Stomach smooth muscle (tissue), 2 donors: ENCODE results near the gene THBS3.
"Not testable (repeated sequence)": the region's sequence is repeated elsewhere in the genome, so short reads cannot be mapped to it uniquely, and the experiment has no call there.

Experiments
- H3K27ac ChIP-seq: one replicate; pipeline ENCODE4 v1.7.0; 2013; ENCODE audit warnings: mild to moderate bottlenecking, low read length, inconsistent platforms
- H3K27me3 ChIP-seq, 2 donors: one replicate each; pipeline ENCODE4 v1.7.0; 2013; ENCODE audit warnings: low read length in 2 of 2; ENCODE audit not compliant: insufficient read depth in 2 of 2, control insufficient read depth in 1 of 2
- H3K36me3 ChIP-seq, 2 donors: one replicate each; pipeline ENCODE4 v1.7.0; 2013; ENCODE audit warnings: low read length in 2 of 2; ENCODE audit not compliant: control insufficient read depth in 2 of 2, insufficient read depth in 2 of 2
- H3K4me1 ChIP-seq: one replicate; pipeline ENCODE4 v1.7.0; 2013; ENCODE audit warnings: low read length; ENCODE audit not compliant: control insufficient read depth, insufficient read depth
- H3K4me3 ChIP-seq, 2 donors: one replicate each; pipeline ENCODE4 v1.7.0; 2013; ENCODE audit warnings: low read length in 2 of 2
- H3K9ac ChIP-seq, 2 donors: one replicate each; pipeline ENCODE4 v1.7.0; 2013; ENCODE audit warnings: low read length in 2 of 2, mild to moderate bottlenecking in 1 of 2
- H3K9me3 ChIP-seq, 2 donors: one replicate each; pipeline ENCODE4 v1.7.0; 2013; ENCODE audit warnings: low read length in 2 of 2; ENCODE audit not compliant: control insufficient read depth in 2 of 2
- donor health status: healthy.
- donor health status: Pancreatic carcinoma.

THBS3 gene

DNA sequence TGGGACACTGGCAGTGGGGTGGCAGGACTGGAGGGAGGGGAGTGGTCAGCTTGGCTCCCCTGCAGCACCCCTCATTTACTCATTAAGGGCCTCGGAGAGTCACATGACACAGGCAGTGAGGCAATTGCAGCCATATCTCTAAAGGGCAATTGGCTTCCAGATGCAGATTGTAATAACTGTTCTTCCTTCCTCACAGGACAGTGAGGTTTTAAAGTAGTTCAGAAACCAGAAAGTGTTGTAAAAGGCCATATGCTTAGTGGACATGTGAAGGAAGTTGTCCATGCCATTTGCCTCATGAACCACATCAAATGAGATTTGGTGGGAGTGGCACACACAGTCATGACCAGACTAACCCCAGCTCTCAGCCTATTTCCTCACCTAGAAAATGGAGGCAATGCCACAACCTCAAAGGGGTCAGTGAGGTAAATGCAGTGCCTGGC is 11.9 kb upstream of the THBS3 start:
- Histone ChIP-seq H3K9me3 (no peaks in the 10 kb centered on the region), H3K27ac (peak overlapping the region; percentile 24), H3K27me3 (no peaks in the 10 kb centered on the region), H3K36me3 (peaks cover 0 to 2% of the 10 kb centered on the region in 2 donors), H3K4me3 (peak overlapping the region in 1 of 2 donors; percentile 44), H3K4me1 (peaks cover 5% of the 10 kb centered on the region), H3K9ac (no peak overlapping the region)

DNA sequence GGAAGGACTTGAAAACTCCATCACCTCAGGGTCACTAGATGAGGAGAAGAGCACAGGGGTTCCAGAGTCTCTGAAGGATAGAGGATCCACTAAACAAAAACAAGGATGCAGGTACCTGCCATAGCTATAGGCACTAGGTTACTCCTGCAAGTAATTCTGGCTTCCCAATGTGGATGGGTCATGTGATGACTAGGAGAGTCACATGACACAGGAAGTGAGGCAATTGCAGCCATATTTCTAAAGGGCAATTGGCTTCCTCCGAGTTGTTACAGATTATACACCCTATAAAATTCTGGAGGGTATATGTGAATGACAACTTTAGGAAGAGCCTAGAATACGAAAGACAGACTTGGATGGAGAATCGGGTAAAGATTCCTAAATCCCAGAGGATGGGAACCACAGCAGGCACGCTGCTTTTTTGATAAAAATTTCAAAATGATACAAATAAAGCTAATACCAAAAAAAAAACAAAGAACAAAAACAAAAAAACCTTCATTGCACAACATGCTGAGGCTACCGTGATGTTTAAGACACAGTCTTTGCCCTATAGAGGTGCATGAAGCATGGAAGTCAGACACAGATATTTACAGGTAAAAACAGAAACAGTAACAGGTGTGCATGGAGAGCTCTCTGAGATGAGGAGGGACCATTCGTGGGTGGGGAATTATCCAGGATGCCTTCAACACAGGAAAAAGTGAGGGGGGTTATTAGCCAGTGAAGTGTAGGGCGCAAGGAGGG is 11.3 kb upstream of the THBS3 start:
- Histone ChIP-seq H3K4me3 (peak overlapping the region; percentile 40 to 44), H3K4me1 (peaks cover 5% of the 10 kb centered on the region), H3K36me3 (peaks cover 0 to 2% of the 10 kb centered on the region in 2 donors), H3K9ac (peak overlapping the region in 1 of 2 donors; percentile 42), H3K9me3 (no peaks in the 10 kb centered on the region), H3K27me3 (no peaks in the 10 kb centered on the region), H3K27ac (peak overlapping the region; percentile 24)

DNA sequence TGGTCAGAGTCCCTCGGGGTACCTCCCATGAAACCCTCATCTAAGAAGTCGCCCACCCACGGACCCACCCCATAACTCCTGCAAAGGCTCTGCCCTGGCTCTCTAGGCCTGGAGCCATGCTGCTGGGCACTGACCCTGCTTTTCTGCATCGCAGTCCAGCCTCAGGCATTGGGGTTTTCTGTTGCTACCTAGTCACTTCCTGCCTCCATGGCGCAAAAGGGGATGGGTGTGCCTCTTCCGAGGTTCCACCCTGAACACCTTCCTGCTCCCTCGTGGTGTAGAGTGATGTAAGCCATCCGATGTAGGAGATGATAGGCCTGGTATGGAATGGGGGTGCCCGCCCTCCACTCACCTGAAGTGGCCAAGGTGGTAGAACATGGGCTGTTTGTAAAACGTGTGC is 7.0 kb upstream of the THBS3 start:
- H3K9ac ChIP-seq, H3K36me3 ChIP-seq, H3K27me3 ChIP-seq, H3K4me3 ChIP-seq, H3K27ac ChIP-seq, H3K9me3 ChIP-seq: not testable (repeated sequence)
- H3K4me1 ChIP-seq, result peaks cover 15% of the 10 kb centered on the region

DNA sequence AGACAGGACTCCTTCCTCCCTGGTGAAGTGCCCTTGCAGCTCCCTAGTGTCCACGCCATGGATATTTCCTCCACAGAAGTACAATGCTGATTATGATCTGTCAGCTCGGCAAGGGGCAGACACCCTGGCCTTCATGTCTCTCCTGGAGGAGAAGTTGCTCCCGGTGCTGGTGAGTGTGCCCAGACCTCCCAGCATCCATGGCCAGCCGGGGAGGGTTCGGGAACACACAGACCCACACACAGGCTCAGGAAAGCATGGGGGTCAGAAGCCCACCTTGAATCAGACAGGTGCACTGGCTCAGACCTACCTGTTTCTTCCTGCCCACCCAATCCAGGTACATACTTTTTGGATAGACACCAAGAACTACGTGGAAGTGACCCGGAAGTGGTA is 4.3 kb upstream of the THBS3 start:
- not testable (repeated sequence) for H3K9ac ChIP-seq, H3K4me3 ChIP-seq, H3K27me3 ChIP-seq, H3K27ac ChIP-seq, H3K9me3 ChIP-seq, H3K36me3 ChIP-seq
- peaks cover 34% of the 10 kb centered on the region for H3K4me1 ChIP-seq

GRCh38 chr1:155211381-155212050 is 3.8 kb upstream of the THBS3 start:
- Histone ChIP-seq H3K4me1 (peaks cover 39% of the 10 kb centered on the region), H3K27ac (peak overlapping the region; percentile 49)
- H3K9me3 ChIP-seq, H3K36me3 ChIP-seq, H3K27me3 ChIP-seq, H3K9ac ChIP-seq, H3K4me3 ChIP-seq: not testable (repeated sequence)

- Histone ChIP-seq H3K9ac (no peak overlapping the region), H3K27ac (peak overlapping the region; percentile 49), H3K4me1 (peaks cover 47% of the 10 kb centered on the region), H3K4me3 (no peak overlapping the region), H3K9me3 (no peaks in the 10 kb centered on the region), H3K36me3 (peaks cover 3 to 13% of the 10 kb centered on the region in 2 donors), H3K27me3 (no peaks in the 10 kb centered on the region)
These were observed 2.8 kb upstream of the THBS3 start for GRCh38 chr1:155210314-155211104.

DNA sequence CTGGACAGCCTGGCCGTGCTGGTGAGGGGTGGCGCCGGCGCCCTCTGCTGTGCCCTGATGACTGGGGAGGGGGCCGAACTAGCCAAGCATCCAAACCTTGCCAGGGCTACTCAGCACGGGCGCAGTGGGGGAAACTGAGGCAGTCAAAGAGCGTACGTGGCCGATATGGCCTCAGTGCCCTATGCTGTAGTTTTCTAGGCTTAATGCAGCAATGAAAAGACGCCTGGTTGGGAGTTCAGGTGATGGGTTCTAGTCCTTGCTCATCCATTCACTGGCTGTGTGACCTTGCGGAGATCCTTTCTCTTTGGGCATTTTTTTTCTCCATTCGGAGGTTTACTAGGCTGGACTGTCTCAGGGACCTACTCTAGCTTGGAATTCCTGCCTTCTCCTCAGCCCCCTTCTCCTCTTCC is 1.6 kb upstream of the THBS3 start:
- H3K36me3 ChIP-seq, result peaks cover 8 to 11% of the 10 kb centered on the region in 2 donors
- H3K9ac ChIP-seq, result peak overlapping the region; percentile 94
- peaks cover 52% of the 10 kb centered on the region for H3K4me1 ChIP-seq
- H3K27me3 ChIP-seq, result no peaks in the 10 kb centered on the region
- H3K4me3 ChIP-seq, result peak overlapping the region; percentile 76 to 95
- H3K27ac ChIP-seq, result peak overlapping the region; percentile 99
- no peaks in the 10 kb centered on the region for H3K9me3 ChIP-seq

- Histone ChIP-seq H3K4me3 (peak within 1 kb of the TSS; percentile 76 to 95), H3K27me3 (no peaks in the 10 kb centered on the region), H3K27ac (peak within 1 kb of the TSS; percentile 99), H3K9me3 (no peaks in the 10 kb centered on the region), H3K9ac (peak within 1 kb of the TSS; percentile 94 to 96), H3K4me1 (peaks cover 52% of the 10 kb centered on the region), H3K36me3 (peaks cover 8 to 12% of the 10 kb centered on the region in 2 donors)
These were observed 1.0 kb upstream of the THBS3 start, which contains the start of gene MTX1 for GRCh38 chr1:155208541-155209311. Gene MTX1 (plus strand): TSS chr1:155208695. CDS start chr1:155208805, 110 bp downstream.

DNA sequence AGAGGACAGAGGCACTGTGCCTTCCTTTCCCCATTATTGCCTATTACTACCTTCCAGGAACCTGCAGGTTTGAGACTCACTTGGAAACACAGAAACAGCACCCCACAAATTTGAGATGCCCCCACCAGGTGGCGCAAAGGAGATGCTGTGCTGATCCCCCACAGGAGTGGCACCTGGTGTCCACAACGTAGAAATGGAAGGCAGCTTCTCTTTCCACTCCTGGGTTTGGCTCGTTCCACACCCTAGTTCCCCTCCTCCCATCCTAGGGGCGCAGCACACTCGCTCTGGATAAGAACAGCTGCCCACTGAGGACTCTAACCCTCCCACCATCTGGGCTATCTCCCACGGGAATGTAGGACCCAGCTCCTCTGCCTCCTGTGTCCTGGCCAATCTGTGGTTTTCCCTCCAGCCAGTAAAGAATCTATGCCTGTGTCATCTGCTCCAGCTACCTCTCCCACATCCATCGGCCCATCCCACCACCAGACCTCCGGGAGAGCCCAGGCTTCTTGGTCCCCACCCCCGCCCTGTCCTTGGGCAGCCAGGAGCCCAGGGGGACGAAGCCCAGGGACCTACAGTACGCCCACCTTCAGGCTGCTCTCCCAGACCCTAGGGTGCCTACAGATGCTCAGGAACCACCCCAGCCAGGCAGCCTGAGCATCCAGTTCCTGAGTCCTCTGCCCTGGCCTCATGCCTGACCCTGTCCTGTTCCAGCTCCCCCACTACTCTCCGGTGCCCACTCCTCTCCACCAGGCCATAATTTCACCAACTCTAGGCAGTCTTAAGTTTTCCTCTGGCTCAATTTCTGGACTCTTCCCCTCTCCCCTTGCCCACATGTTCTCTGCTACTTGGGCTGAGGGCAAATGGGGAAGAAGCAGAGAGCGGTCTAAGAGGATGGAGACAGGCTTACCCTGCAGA is 549 bp downstream of the THBS3 start:
- peaks cover 52% of the 10 kb centered on the region for H3K4me1 ChIP-seq
- no peaks in the 10 kb centered on the region for H3K27me3 ChIP-seq
- peaks cover 17 to 24% of the 10 kb centered on the region in 2 donors for H3K36me3 ChIP-seq
- peak overlapping the region; percentile 76 to 94 for H3K9ac ChIP-seq
- peak overlapping the region; percentile 68 to 95 for H3K4me3 ChIP-seq
- H3K9me3 ChIP-seq, result no peaks in the 10 kb centered on the region
- H3K27ac ChIP-seq, result peak overlapping the region; percentile 99
